Measurements from ENCODE around the gene MCTP1. TPM values are rescaled to one million over a fixed set of nuclear protein-coding genes. Genes with fewer than 3 reads are reported as not detected.

MCTP1 gene
- total RNA-seq, 3 donors from 2014 or later, result 22.8 to 57.8 (median 24.3) TPM

GRCh38 chr5:94711785-94712184 lies 573.1 kb downstream of the MCTP1 start:
- TF ChIP-seq POLR2AphosphoS5 (IDR thresholded peaks at IDR 0.05) (no peak), POLR2A (IDR thresholded peaks at IDR 0.05) (no peak)
- TF ChIP-seq, protein P1, sequence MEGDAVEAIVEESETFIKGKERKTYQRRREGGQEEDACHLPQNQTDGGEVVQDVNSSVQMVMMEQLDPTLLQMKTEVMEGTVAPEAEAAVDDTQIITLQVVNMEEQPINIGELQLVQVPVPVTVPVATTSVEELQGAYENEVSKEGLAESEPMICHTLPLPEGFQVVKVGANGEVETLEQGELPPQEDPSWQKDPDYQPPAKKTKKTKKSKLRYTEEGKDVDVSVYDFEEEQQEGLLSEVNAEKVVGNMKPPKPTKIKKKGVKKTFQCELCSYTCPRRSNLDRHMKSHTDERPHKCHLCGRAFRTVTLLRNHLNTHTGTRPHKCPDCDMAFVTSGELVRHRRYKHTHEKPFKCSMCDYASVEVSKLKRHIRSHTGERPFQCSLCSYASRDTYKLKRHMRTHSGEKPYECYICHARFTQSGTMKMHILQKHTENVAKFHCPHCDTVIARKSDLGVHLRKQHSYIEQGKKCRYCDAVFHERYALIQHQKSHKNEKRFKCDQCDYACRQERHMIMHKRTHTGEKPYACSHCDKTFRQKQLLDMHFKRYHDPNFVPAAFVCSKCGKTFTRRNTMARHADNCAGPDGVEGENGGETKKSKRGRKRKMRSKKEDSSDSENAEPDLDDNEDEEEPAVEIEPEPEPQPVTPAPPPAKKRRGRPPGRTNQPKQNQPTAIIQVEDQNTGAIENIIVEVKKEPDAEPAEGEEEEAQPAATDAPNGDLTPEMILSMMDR (IDR thresholded peaks at IDR 0.05), result no peak
- Histone ChIP-seq H3K4me1 (no peaks in the 10 kb centered on the region), H3K36me3 (no peaks in the 10 kb centered on the region), H3K4me3 (no peak overlapping the region), H3K27me3 (no peaks in the 10 kb centered on the region), H3K9me3 (no peaks in the 10 kb centered on the region), H3K27ac (no peak overlapping the region)
- no peak for DNase-seq (ENCODE audit: low spot score in 2 of 2)
- intact Hi-C loops (cut with DNase I; ENCODE audit: low total_unique reads), result no loop called here

- no peak overlapping the region for H3K4me3 ChIP-seq
- H3K36me3 ChIP-seq, result no peaks in the 10 kb centered on the region
- H3K27ac ChIP-seq, result no peak overlapping the region
- no peaks in the 10 kb centered on the region for H3K4me1 ChIP-seq
- no peaks in the 10 kb centered on the region for H3K27me3 ChIP-seq
- H3K9me3 ChIP-seq, result no peaks in the 10 kb centered on the region
- DNase-seq (ENCODE audit: low spot score in 2 of 2), result no peak
- TF ChIP-seq POLR2A (IDR thresholded peaks at IDR 0.05), result no peak
- TF ChIP-seq, protein P1 (IDR thresholded peaks at IDR 0.05), result no peak
- no peak for TF ChIP-seq POLR2AphosphoS5 (IDR thresholded peaks at IDR 0.05)
- intact Hi-C loops (cut with DNase I; ENCODE audit: low total_unique reads), result no loop called here
Measured at GRCh38 chr5:94709277-94709676, 575.6 kb downstream of the MCTP1 start.

- Histone ChIP-seq H3K36me3 (no peaks in the 10 kb centered on the region), H3K9me3 (no peaks in the 10 kb centered on the region), H3K27ac (no peak overlapping the region), H3K4me3 (no peak overlapping the region), H3K27me3 (no peaks in the 10 kb centered on the region), H3K4me1 (no peaks in the 10 kb centered on the region)
- TF ChIP-seq POLR2A (IDR thresholded peaks at IDR 0.05) (no peak), POLR2AphosphoS5 (IDR thresholded peaks at IDR 0.05) (no peak)
- TF ChIP-seq, protein P1 (IDR thresholded peaks at IDR 0.05), result no peak
- no peak for DNase-seq (ENCODE audit: low spot score in 2 of 2)
- intact Hi-C loops (cut with DNase I; ENCODE audit: low total_unique reads), result no loop called here
Measured at GRCh38 chr5:94707359-94707758, 577.5 kb downstream of the MCTP1 start.

DNA sequence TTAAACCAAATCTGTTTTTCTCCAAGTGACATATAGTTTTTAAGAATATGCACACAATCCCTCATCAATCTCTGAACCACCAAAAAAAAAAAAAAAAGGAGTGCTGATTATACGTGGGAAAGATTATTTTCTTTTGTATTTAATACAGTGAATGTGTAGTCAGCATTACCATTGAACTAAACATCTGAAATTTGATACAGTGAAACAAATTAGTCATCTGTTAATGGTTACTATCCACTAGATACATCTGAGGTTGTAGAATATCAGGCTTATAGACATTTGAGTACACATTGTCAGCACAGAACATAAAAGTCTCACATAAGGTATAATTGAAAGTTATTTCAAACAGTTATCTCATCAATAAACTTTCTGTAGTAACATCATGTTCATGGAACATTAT lies 579.5 kb downstream of the MCTP1 start:
- TF ChIP-seq, protein P1 (IDR thresholded peaks at IDR 0.05), result no peak
- TF ChIP-seq POLR2A (IDR thresholded peaks at IDR 0.05) (no peak), POLR2AphosphoS5 (IDR thresholded peaks at IDR 0.05) (no peak)

GRCh38 chr5:94702729-94703128 lies 582.2 kb downstream of the MCTP1 start:
- H3K9me3 ChIP-seq, result no peaks in the 10 kb centered on the region
- no peak overlapping the region for H3K4me3 ChIP-seq
- no peak overlapping the region for H3K27ac ChIP-seq
- H3K4me1 ChIP-seq, result no peaks in the 10 kb centered on the region
- intact Hi-C loops (cut with DNase I; ENCODE audit: low total_unique reads), result no loop called here
- no peak for DNase-seq (ENCODE audit: low spot score in 2 of 2)
- H3K27me3 ChIP-seq, result no peaks in the 10 kb centered on the region
- TF ChIP-seq POLR2AphosphoS5 (IDR thresholded peaks at IDR 0.05), result no peak
- TF ChIP-seq, protein P1 (IDR thresholded peaks at IDR 0.05), result no peak
- TF ChIP-seq POLR2A (IDR thresholded peaks at IDR 0.05), result no peak
- H3K36me3 ChIP-seq, result no peaks in the 10 kb centered on the region

More for the DNA sequence above, 579.5 kb downstream of the MCTP1 start:
- no peak for DNase-seq (ENCODE audit: low spot score in 2 of 2)
- no peak overlapping the region for H3K4me3 ChIP-seq
- no peaks in the 10 kb centered on the region for H3K4me1 ChIP-seq
- intact Hi-C loops (cut with DNase I; ENCODE audit: low total_unique reads), result no loop called here
- H3K27me3 ChIP-seq, result no peaks in the 10 kb centered on the region
- H3K9me3 ChIP-seq, result no peaks in the 10 kb centered on the region
- H3K36me3 ChIP-seq, result no peaks in the 10 kb centered on the region
- H3K27ac ChIP-seq, result no peak overlapping the region

Data from breast epithelium (tissue), 4 donors.